ENCODE measurements around the gene ZC3H15. TPM values are rescaled to one million over a fixed set of nuclear protein-coding genes. Genes with fewer than 3 reads are reported as not detected.

ZC3H15 gene
- total RNA-seq, 4 donors from 2014 or later = 43.5 to 77.8 (median 52.0) TPM

- intact Hi-C loops (cut with DNase I; ENCODE audit: low total_unique reads) = no loop called here
- no peak for DNase-seq (ENCODE audit: low spot score in 2 of 2)
- no peak overlapping the region for H3K4me3 ChIP-seq (ENCODE audit: low read depth, poor library complexity, severe bottlenecking)
- WGBS, 2 donors = 66 to 76% methylated on average over 4 of the region's 4 CpGs
- TF ChIP-seq POLR2A (IDR thresholded peaks at IDR 0.05) = no peak
- TF ChIP-seq CTCF (IDR thresholded peaks at IDR 0.05) = no peak
Measured at GRCh38 chr2:186540941-186541340, 54.9 kb downstream of the ZC3H15 start.

- TF ChIP-seq POLR2A (IDR thresholded peaks at IDR 0.05) (no peak), CTCF (IDR thresholded peaks at IDR 0.05) (no peak)
- 84 to 90% methylated on average over 4 of the region's 4 CpGs for WGBS, 2 donors
- H3K4me3 ChIP-seq (ENCODE audit: low read depth, poor library complexity, severe bottlenecking) = no peak overlapping the region
- intact Hi-C loops (cut with DNase I; ENCODE audit: low total_unique reads) = no loop called here
- DNase-seq (ENCODE audit: low spot score in 2 of 2) = no peak
Measured at GRCh38 chr2:186542002-186542401, 55.9 kb downstream of the ZC3H15 start.

DNA sequence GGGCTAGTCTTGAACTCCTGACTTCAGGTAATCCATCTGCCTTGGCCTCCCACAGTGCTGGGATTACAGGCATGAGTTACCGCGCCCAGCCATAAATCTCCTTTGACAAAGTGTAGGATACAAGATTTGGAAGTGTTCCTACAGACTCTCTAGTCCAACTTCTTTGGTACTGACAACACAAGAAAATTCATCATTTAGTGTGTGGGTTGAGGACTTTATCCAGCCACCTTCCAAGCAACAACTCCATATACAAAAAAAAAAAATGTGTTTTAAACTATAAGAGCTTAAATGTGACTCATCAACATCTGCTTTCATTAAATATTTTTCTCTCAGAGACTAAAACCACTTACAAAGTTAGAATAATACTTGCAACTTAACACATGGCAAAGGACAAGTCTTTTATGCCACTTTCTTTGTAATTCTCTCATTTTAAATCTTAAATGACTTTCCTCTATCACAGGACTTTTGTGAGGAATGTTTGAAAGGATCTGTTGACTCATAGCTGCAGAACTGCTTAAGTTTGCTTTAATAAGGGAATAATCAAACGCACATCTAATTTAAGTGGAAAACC, 57.6 kb downstream of the ZC3H15 start:
- intact Hi-C loops (cut with DNase I; ENCODE audit: low total_unique reads) = no loop called here
- WGBS, 2 donors = 44 to 52% methylated on average over 3 of the region's 3 CpGs
- no peak for DNase-seq (ENCODE audit: low spot score in 2 of 2)
- no peak for TF ChIP-seq CTCF (IDR thresholded peaks at IDR 0.05)
- TF ChIP-seq POLR2A (IDR thresholded peaks at IDR 0.05) = no peak
- H3K4me3 ChIP-seq (ENCODE audit: low read depth, poor library complexity, severe bottlenecking) = no peak overlapping the region

DNA sequence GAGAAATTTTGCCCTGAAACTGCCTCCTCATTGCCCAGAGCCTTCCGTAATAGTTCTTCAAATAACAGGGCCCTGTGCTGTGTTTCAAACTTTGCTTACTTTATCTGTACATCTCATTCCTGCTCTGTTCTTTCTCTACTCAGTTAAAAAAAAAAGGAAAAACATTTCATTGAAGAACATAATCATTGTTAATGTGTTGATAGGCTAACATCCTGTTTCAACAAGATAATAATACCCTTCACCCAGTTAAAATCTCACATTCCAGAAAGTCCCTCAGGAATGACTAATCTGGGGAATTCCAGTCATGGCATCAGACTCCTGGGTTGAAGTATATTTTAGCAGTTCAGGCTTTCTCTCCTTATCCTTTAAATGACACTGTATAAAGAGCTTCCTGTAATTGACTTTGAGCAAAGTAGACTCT, 58.2 kb downstream of the ZC3H15 start:
- DNase-seq (ENCODE audit: low spot score in 2 of 2) = no peak
- H3K4me3 ChIP-seq (ENCODE audit: low read depth, poor library complexity, severe bottlenecking) = no peak overlapping the region
- WGBS, 2 donors = 21 to 47% methylated on average over 1 of the region's 1 CpG
- no peak for TF ChIP-seq POLR2A (IDR thresholded peaks at IDR 0.05)
- TF ChIP-seq CTCF (IDR thresholded peaks at IDR 0.05) = no peak
- intact Hi-C loops (cut with DNase I; ENCODE audit: low total_unique reads) = no loop called here

DNA sequence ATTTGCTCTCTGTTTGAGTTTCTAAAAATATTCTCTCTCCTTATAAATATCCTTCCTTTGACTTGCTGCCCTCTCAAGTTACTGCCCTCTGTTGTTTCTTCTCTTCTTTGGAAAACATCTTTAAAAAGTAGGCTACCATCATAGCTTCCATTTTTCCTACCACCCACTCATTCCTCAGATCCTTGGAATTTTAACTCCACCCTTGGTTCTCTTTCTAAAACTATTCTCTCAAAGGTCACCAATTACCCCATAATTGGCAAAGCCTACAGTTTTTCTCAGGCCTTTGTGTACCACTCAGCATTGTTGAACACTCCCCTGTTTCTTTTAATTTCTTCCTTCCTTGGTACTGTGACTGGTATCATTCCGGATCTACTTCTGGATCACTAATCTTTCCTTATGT, 60.8 kb downstream of the ZC3H15 start:
- intact Hi-C loops (cut with DNase I; ENCODE audit: low total_unique reads) = no loop called here
- 0% methylated on average over 1 of the region's 1 CpG for WGBS, 2 donors
- TF ChIP-seq CTCF (IDR thresholded peaks at IDR 0.05) (no peak), POLR2A (IDR thresholded peaks at IDR 0.05) (no peak)
- DNase-seq (ENCODE audit: low spot score in 2 of 2) = no peak
- H3K4me3 ChIP-seq (ENCODE audit: low read depth, poor library complexity, severe bottlenecking) = no peak overlapping the region
